ENCODE data around the gene SEMG1.

Gene SEMG1

GRCh38 chr20:45223136-45223535, 16.3 kb downstream of the SEMG1 start:
- no peak for FAIRE-seq

- no peak for FAIRE-seq
These were observed 19.5 kb downstream of the SEMG1 start for GRCh38 chr20:45226287-45226686.

GRCh38 chr20:45229264-45230056, 22.6 kb downstream of the SEMG1 start:
- no peak for FAIRE-seq

GRCh38 chr20:45230631-45231030, 23.8 kb downstream of the SEMG1 start:
- FAIRE-seq, result no peak

- no peak for FAIRE-seq
These were observed 29.2 kb downstream of the SEMG1 start for GRCh38 chr20:45235995-45236394.

GRCh38 chr20:45238139-45238538, 31.3 kb downstream of the SEMG1 start:
- FAIRE-seq, result no peak

- no peak for FAIRE-seq
These were observed 39.3 kb downstream of the SEMG1 start for GRCh38 chr20:45246109-45246508.

- FAIRE-seq, result no peak
These were observed 41.0 kb downstream of the SEMG1 start for GRCh38 chr20:45247865-45248264.

GRCh38 chr20:45248609-45249008, 41.8 kb downstream of the SEMG1 start:
- FAIRE-seq, result no peak

GRCh38 chr20:45251884-45252560, 45.2 kb downstream of the SEMG1 start:
- no peak for FAIRE-seq

GRCh38 chr20:45253261-45253660, 46.4 kb downstream of the SEMG1 start:
- FAIRE-seq, result no peak

GRCh38 chr20:45254383-45255262, 47.8 kb downstream of the SEMG1 start, which contains the start of gene SLPI:
SLPI (minus strand) TSS chr20:45254564; CDS start chr20:45254543, 21 bp downstream.
- no peak for FAIRE-seq

- no peak for FAIRE-seq
These were observed 50.3 kb downstream of the SEMG1 start for GRCh38 chr20:45257161-45257560.

- FAIRE-seq, result no peak
These were observed 50.9 kb downstream of the SEMG1 start for GRCh38 chr20:45257711-45258110.

GRCh38 chr20:45258259-45258658, 51.4 kb downstream of the SEMG1 start:
- no peak for FAIRE-seq

- no peak for FAIRE-seq
These were observed 51.8 kb downstream of the SEMG1 start for GRCh38 chr20:45258664-45259063.

Measured in TTC549 (cell line).